CD4-positive, alpha-beta T cell treated with Interleukin-1 beta for 1 hour (primary cell): ENCODE data around the gene APOL3.
"Not testable (repeated sequence)": the region's sequence is repeated elsewhere in the genome, so short reads cannot be mapped to it uniquely, and the experiment has no call there.

Experiments used
- DNase-seq, 2 donors: peaks; one replicate each; pipeline ENCODE4 v3.0.0-alpha.2; 2020 to 2022

The APOL3 gene, protein sequence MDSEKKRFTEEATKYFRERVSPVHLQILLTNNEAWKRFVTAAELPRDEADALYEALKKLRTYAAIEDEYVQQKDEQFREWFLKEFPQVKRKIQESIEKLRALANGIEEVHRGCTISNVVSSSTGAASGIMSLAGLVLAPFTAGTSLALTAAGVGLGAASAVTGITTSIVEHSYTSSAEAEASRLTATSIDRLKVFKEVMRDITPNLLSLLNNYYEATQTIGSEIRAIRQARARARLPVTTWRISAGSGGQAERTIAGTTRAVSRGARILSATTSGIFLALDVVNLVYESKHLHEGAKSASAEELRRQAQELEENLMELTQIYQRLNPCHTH

DNA sequence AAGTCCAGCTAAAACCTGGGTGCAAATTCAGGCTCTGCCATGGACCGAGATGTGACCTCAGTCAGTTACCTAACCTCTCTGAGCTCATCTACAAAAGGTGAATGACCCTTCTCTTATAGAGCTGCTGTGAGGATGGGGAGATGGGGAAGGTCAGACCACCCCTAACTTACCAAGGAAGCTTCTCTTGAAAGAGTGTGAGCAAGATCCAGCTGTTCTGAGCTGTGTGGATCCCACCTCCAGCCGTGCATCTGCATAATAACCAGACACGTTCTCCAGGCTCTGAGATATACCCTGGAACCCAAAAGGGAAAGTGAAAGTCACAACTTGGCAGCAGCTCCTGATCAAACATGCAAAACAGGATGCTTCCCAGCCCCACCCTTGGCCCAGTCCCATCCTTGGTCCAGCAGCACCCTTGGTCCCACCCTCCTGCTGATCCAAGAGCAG lies at the start of gene APOL3:
Gene APOL3, minus strand, starts transcription at position 257 of the 444 bp plus-strand sequence. CDS start 11,700 bp downstream, outside the sequence.
- peak; percentile 57 to 70 for DNase-seq

DNA sequence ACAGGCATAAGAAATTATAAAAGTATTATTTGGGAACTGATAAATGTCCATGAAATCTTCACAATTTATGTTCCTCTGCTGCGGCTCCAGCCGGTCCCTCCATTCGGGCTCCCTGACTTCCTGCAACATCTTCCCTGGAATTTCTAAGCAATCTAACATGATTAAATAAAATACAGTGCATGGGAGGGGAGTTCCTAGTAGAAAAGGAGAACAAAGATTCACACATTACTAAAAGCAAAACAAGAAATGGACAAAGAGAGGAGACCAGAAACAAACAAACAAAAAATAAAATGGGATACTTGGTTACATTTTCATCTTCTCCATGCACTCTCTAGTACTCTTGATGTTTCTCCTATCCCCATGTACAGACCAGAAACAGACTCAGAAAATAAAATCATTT lies 49.7 kb upstream of the APOL3 start:
- no peak for DNase-seq

DNA sequence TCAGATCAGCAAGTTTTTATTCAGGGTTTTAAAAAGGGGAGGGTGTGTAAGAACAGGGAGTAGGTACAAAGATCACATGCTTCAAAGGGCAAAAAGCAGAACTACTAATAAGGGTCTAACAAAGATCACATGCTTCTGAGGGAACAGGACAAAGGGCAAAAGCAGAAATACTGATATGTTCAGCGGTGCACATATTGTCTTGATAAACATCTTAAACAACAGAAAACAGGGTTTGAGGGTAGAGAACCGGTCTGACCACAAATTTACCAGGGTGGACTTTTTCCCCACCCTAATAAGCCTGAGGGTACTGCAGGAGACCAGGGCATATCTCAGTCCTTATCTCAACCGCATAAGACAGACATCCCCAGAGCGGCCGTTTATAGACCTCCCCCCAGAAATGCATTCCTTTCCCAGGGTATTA lies 48.9 kb upstream of the APOL3 start:
- DNase-seq, result not testable (repeated sequence)

DNA sequence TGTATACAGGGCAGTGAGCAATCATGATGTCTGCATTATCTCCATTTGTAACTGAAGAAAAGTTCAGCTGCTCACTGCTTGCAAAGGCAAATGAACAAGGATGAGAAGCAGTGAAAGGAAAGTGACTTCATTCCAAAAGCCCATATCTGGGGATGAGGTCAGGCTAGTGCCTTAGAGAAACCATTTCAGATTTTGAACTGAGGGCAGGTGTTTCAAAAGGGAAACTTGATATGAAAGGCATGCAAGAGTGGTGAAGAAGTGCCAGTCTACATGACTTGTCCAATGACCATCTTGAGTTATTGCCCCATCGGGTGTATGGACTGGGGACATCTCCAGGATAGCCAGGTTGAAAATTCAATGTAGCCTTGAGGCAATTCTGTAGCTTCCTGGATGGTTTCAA lies 48.4 kb upstream of the APOL3 start:
- no peak for DNase-seq

DNA sequence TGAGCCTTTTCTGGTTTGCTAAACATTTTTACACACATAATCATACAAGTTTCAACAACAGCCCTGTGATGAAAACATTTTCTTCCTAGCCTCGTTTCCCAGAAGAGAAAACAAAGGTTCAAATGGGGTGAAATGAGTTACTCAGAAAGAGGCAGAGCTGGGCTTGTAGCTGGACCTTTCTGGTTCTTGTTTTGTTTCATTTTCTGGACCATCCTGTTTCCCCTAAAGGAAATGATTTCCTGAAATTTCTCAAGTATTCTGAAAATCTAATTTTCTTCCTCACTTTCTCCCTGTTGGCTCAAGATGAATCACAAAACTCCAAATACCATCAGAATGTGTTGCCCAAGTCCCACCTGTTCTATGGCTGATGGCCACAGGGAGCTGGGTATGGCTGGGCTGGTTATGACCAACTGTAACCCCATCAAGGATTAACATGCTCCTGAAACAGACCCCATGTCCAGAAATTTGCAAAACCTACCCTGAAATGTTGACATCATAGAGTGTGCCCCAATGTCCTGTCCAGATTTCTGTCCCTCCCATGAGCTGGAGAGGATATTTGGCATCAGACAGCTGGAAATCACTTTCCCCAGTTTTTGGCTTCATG lies 47.7 kb upstream of the APOL3 start:
- no peak for DNase-seq

DNA sequence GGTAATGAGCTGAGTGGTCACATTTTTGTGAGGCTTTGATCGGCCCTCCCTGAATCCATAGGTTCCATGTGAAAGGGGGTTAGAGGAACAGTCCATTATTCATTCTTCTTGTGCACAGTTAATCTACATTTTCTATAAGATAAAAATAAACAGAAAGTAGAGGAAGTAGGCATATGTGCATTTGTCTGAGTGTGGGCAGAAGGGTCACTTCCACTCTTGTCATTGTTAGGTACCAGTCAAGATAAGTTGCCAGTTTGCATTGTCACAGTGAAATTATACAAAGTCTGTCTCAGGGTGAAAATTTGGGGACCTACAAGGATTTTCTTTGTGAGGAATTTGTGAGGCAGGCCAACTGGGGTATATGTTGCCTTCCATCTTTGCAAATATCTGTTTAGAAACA lies 45.7 kb upstream of the APOL3 start:
- no peak for DNase-seq

DNA sequence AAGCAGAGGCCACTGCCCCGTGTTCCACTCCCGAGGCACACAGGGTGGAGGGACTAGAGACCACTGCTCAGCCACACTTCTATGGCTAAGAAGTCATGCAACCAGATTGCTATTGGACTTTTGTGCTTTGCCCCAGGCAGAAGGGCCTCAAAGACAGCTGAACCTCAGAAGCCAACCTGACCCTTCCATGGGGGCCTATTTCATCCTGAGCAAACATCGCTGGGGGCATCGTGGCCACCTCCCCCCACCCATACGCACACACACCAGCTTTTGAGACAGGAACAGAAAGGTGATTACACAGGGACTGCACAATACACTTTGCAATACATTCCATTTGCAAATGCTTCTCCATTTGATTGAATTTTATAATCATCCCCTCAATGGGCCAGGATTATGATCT lies 45.0 kb upstream of the APOL3 start:
- DNase-seq, result not testable (repeated sequence)

DNA sequence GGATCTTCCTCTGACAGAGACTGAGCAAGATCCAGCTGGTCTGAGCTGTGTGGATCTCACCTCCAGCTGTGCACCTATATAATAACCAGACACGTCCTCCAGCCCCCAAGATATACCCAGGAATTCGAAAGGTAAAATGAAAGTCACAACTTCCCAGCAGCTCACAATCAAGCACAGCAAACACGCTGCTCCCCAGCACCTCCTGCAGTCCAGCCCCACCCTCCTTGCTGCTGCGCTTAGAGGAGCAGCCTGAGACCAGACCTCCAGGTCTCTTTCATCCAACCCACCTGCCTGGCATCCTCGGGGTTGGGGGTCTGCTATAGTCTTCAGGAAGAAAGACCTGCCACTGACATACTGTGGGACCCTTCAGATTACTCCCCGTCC lies 44.1 kb upstream of the APOL3 start:
- DNase-seq, result no peak

DNA sequence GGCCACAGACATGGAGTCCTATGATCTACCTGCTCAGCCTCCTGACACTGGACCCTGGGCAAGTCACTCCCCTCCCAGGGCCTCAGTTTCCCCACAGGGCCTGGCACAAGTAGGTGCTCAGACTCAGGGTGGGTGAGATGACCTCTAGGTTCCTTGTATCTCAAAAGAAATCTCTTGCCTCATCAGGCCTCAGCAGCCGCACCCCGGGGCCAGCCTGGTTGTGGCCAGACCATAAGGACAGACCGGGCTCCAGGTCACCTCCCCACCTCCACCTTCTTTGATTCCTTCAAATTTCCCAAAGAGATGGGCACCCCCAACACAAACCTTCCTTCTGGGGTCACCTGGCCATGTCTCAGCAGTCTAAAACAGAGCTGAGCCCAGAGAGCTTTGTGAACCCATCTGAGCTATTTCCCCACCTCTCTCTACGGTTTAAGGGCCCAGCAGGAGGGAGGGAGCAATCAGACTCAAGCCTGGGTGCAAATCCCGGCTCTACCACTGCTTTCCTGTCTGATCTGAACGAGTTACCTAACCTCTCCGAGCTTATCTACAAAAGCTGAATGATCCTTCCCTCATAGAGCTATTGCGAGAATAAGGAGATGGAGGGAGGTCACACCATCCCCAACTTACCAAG lies 43.6 kb upstream of the APOL3 start:
- no peak for DNase-seq

DNA sequence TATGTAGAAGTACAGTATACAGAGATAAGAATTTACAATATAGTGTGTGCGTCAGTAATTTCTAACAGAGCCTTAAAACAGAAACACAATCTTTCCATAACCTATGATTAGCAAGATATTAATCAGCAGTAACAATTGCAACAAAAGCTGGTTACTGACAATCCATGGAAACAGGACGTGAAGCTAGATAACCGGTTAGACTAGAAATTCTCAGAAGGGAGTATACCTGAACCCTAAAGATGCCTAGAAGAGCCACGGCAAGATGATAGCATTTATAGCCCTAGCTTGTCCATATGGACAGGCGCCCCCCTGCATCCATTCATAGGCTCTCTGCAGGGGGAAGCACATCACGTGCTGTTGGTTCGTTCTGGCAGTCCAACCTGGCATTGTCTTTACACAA lies 42.9 kb upstream of the APOL3 start:
- not testable (repeated sequence) for DNase-seq

DNA sequence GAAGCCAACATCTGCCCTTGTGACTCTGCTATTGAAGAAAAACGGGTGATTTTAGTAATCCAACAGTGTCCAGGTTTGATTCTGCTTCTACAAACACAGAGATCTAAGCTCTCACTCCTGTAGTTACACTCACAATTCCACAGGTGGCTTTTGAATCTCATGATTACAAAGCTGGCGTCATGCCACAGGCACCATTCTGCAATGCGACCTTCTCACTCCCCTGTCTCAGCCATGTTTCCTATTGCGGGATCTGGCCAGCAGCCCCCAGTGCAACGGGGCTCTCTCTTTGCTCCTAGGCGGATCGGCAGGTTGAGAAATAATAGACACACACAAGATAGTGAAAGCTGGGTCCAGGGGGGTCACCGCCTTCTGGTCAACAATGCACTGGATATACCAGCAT lies 42.4 kb upstream of the APOL3 start:
- not testable (repeated sequence) for DNase-seq

DNA sequence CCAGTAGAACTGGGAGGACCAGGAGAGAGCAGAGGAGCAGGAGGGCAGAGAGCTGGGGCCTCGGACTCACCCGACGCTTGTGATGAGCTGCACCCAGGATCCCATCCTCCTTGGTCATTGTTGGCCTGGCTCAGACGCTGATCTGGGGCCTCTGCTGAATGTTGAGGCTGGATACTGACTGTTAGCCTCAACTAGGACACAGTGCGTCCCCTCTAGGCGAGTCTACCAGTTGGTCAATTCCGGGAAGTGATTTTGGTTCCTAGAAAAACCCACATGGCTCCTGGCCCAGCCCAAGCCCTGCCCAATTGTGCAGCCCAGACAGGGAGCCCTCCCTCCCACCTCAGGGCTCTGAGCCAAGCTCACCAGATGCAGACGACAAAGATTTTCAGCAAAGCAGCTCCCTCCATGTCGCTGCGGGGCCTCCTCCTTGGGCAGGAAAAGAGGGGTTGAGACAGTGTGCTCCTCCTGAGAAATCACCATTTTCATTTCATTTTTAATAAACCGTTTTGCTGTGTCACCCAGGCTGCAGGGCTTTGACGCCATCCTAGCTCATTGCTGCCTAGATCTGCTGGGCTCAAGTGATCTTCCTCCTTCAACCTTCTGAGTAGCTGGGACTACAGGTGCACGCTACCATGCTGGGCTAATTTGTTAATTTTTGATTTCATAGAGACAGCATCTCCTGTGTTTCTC lies 41.2 kb upstream of the APOL3 start, which contains the start of gene APOL4:
Gene APOL4, minus strand, starts transcription at position 180 of the 690 bp plus-strand sequence. Its CDS starts 75 bp downstream, at position 105.
- DNase-seq, result no peak

DNA sequence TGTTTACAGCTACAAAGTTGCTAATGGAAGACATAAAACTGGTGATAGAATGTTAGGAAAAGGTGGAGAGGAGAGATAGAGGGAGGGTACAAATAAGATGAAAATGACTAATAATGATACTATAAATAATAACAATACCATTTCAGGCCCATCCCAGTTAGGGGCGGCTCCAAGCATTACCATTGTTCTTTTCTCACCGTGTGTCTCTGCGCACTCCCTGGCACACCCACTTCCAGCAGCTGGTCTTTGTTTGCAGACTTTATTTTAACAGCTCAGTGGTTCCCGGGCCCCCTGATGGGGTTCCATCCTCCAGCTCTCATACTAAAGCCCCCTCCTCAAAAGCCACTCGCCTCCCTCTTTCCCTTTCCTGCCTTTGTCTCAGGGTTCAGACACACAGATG lies 40.5 kb upstream of the APOL3 start:
- DNase-seq, result not testable (repeated sequence)

DNA sequence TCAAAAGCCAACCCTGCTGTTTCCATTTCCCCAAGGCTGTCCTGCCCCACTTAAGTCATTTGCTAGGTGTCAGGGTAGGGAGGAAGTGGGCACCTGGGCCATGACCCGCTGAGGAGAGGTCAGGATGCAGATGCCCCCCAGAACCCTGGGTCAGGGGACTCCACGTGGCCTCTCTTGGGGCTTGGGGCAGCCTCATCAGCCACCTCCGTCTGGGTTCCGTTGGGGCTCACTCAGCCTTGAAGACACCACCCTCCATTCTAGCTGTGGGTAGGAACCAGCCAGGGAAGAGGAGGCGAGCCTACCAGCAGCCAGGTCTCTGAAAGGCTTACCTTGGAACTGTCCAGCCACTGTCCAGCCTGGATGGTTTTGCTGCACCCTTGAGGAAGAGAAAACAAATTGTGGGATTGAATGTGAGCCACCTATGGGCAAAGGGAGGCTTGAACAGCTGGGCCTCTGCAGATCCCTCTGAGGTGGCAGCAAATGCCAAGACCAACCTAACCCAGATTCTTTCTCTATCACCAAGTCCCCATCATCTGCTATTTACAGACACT lies 38.5 kb upstream of the APOL3 start:
- DNase-seq, result no peak

DNA sequence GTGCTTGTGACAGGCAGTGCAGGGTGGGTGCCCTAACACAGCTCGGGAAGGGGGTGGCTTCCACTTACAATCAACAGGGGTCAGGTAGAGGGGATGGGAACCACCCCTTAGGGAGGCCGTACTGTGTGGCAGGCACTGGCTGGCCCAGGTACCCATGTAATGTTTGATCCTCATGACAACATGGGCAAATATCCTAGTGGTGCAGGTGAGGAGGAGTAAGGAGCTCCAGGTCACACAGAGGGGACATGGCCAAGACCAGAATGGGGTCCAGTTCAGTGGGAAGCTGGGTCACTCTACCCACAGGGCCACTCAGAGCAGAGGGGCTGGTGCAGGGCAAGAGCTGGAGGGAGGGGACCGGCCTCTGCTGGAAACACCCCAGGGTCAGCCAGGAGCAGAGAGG lies 38.0 kb upstream of the APOL3 start:
- DNase-seq, result no peak

DNA sequence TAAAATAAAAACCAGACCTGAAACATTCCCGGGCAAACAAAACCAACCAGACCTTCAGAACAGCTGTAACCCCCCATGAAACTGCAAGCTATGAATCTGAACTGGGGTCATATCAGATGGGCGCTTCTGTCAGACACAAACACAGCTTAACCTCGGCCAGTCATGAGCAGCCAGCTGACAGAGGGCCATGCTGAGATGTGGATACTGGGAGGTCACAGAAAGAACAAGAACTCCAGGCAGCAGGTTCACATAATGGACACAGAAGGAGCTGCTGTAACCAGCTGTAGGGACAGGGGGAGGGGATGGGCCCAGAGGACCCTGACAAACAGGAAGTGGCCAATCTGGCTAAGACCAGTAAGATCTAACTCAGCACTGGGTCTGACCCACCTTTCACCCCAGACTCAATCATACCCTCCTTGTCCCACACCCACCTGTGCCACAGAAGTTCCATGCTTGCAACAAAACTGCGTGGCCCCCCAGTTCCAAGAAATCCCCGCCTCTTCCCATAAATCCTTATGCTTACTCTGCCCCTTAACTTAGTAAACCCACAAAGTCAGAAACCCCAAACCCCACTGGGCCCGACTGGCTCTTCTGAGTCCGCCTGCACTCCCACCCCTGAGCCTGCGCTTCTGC lies 37.1 kb upstream of the APOL3 start:
- no peak for DNase-seq

DNA sequence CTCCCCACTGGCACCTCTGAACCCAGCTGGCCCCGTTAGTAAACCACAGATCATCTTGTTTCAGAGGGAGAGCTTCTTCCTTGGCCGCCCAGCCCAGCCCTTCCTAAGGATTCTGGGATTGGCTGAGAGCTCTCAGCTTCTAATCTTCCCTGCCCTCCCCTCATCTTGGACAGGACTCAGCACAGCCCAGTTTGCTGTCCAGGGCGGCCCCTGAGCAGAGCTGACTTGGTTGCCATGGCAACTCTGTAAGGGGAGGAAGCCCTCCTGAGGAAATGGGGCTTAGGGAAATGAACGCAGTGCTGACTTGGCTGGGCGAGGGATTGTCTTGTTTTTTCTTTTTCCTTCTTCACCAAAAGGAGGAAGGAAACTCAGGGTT lies 36.5 kb upstream of the APOL3 start:
- DNase-seq, result no peak

DNA sequence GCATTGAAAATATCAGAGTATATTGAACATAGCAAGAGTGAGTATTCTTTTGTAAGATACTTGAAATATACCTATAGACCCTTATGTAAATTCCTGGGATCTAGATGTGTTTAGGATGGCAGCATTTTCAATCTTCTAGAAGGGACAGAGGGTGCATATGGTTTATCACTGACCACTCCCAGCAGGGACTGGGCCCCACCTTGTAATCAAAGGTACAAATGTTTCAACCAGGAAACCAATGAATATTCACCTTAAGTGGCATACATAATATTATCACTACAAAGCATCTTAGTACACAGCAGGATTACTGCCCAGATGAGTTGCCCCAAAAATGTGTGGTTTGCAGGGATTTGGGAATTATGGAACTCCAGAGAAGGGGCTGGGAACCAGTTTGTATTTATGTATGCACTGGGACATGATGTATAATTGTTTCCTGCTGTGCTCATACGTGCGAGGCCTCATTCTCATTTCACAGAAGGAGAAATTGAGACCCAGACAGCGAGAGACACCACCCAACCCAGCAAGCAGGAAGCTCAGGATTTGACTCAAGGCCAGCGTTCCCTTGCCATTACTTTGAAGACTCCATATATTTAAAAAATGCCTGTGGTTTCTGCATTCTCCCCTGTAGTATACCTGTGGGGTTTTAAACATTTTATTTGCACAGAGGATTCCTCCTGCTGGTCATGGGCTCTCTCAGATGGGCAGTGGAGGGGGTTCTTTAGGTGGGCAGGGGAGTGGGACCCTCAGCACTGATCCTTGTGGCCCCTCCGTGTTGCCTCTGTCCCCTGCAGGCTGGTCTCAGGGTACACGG lies 35.9 kb upstream of the APOL3 start:
- no peak for DNase-seq

DNA sequence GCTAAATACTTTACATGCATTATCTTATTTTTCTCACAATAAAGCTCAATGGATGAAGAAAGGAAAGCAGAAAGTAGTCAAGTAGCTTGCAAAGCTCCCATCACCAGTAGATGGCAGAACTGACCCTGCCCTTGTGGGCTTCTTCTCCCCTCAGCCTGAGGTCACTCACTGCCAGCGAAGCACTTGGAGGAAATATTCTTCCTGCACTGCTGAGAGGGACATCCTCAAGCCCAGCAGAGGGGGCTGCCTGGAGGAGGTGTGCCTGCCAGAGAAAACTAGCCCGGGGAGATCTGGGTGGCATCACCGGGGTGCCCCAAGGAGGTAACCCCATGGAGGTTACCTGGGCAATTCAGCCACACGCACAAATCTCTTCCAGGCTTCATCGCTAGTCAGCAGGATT lies 34.4 kb upstream of the APOL3 start:
- DNase-seq, result peak; percentile 47 to 56

DNA sequence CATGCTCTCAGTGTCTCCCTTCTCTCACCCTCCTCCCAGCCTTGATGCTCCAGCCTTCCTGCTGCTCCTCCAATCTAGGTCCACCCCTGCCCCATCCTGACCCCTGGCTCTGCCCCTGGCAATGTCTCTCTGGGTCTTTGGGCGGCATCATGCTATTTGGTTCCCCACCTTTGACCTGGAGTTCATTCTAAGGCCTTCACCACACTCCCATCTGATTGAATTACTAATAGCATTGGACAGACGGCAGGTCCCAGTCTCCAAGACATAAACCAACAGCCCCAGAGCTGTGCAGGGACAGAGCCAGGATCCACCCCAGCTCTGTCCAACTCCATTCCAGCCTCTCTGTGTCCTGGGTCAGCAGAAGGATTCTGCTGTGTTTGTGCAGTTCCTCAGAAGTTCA lies 33.8 kb upstream of the APOL3 start:
- DNase-seq, result no peak

DNA sequence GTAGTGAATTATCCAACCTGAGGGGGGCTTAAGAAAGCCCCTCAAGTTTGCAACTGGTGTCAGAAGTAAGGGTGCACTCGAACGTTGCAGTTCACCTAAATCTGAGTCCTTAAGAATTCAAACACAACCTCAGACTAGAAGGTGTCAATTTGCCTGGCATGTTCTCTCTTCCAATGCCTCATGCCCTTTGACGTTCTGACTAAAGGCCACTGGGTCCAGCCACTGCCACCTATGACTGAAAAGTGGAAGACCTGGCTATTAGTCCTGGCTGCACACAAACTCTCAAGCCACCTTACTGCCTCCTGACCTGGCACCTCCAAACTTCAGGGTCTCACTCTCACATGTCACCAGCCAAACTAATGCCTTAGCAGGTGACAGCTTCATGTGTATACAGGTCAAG lies 33.0 kb upstream of the APOL3 start:
- no peak for DNase-seq

DNA sequence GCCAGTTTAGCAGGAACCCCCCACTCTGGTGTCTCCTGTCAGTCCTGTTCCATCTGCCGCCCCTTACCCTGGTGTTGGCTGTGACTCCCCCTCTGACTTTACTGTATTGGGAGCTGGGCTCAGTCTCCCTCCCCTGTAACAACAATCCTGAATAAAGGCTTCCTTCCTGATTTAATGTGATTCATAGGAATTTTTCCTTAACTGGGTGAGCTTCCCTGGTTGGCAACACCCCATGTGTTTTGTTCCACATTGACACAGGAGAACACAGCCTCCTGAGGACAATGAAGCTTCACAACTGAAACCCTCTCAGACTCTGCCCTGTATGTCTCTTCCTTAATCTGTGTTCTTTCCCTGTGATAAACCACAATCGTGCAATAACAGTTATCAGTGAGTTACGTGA lies 32.6 kb upstream of the APOL3 start:
- no peak for DNase-seq
